SJSA1 (cell line): ENCODE data around the gene VASH1. TPM values are rescaled to one million over a fixed set of nuclear protein-coding genes. Genes with fewer than 3 reads are reported as not detected.
"Not testable (repeated sequence)": the region's sequence is repeated elsewhere in the genome, so short reads cannot be mapped to it uniquely, and the experiment has no call there.

Experiments used
- DNase-seq, 2 experiments: peaks; one replicate each; pipeline ENCODE4 v3.0.0-alpha.2; 2015 to 2020; ENCODE audit warnings: low spot score in 2 of 2, low read depth in 1 of 2
- H3K27ac ChIP-seq: fragments of 250-450 bp; sonication (Bioruptor Pico); 2 replicates; pipeline ENCODE4 v1.5.1; 2020; ENCODE audit warnings: mild to moderate bottlenecking, moderate library complexity
- H3K27me3 ChIP-seq: fragments of 250-450 bp; sonication (Bioruptor Pico); replicated peaks from 2 replicates; pipeline ENCODE4 v1.5.1; 2020; ENCODE audit warnings: mild to moderate bottlenecking, moderate library complexity
- H3K36me3 ChIP-seq: fragments of 250-450 bp; sonication (Bioruptor Pico); 2 replicates; pipeline ENCODE4 v1.5.1; 2020; ENCODE audit warnings: mild to moderate bottlenecking
- H3K4me1 ChIP-seq: fragments of 250-450 bp; sonication (Bioruptor Pico); replicated peaks from 2 replicates; pipeline ENCODE4 v1.6.1; 2021; ENCODE audit warnings: mild to moderate bottlenecking
- H3K4me3 ChIP-seq: fragments of 250-450 bp; sonication (Bioruptor Pico); 2 replicates; pipeline ENCODE4 v1.5.1; 2020; ENCODE audit warnings: mild to moderate bottlenecking
- H3K9me3 ChIP-seq: fragments of 250-450 bp; sonication (Bioruptor Pico); replicated peaks from 2 replicates; pipeline ENCODE4 v1.5.1; 2020; ENCODE audit warnings: mild to moderate bottlenecking
- total RNA-seq: library from RNA; depleted of rRNA; stranded (reverse); fragments of >200 nt; shearing (Covaris generic); gene quantifications from 2 replicates; pipeline ENCODE4 v1.2.3, GENCODE V29; 2014; rRNA removed

Gene VASH1
- total RNA-seq = 0.13 TPM in 1 of 2 replicates, not detected in the other

GRCh38 chr14:76761136-76761959, at the start of gene VASH1:
Gene VASH1 (plus strand): TSS chr14:76761468. CDS start chr14:76762822, 1,354 bp downstream.
- no peaks in the 10 kb centered on the region for H3K9me3 ChIP-seq
- H3K27me3 ChIP-seq = peaks cover 18% of the 10 kb centered on the region
- H3K36me3 ChIP-seq = no peaks in the 10 kb centered on the region
- H3K4me1 ChIP-seq = peaks cover 15% of the 10 kb centered on the region
- H3K4me3 ChIP-seq = peak within 1 kb of the TSS; percentile 62
- no peak within 1 kb of the TSS for H3K27ac ChIP-seq
- peak; percentile 60 to 66 for DNase-seq

- Histone ChIP-seq H3K4me3 (no peak overlapping the region), H3K9me3 (no peaks in the 10 kb centered on the region), H3K4me1 (no peaks in the 10 kb centered on the region), H3K27ac (no peak overlapping the region), H3K36me3 (no peaks in the 10 kb centered on the region), H3K27me3 (peaks cover 10% of the 10 kb centered on the region; the same call in 1 of the 2 replicates)
- DNase-seq = no peak
These were observed 48.1 kb upstream of the VASH1 start for GRCh38 chr14:76713121-76713520.

DNA sequence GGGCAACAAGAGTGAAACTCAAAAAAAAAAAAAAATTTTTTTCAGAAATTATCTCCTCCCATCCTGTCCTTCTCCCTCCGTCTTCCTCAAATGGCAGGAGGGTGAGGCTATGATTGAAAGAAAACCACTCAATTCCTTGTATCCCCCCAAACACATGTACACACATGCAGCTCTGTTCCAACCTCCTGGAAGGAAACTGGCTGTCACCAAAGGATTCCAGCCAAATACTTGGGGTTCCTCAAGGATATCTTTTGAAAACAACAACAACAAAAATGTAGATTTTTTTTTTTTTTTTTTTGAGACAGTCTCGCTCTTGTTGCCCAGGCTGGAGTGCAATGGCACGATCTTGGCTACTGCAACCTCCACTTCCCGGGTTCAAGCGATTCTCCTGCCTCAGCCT, 46.8 kb upstream of the VASH1 start:
- DNase-seq = no peak
- H3K9me3 ChIP-seq = no peaks in the 10 kb centered on the region
- no peaks in the 10 kb centered on the region for H3K4me1 ChIP-seq

GRCh38 chr14:76715101-76715500, 46.2 kb upstream of the VASH1 start:
- Histone ChIP-seq H3K4me3 (no peak overlapping the region), H3K27ac (no peak overlapping the region), H3K4me1 (no peaks in the 10 kb centered on the region), H3K9me3 (no peaks in the 10 kb centered on the region), H3K27me3 (peaks cover 10% of the 10 kb centered on the region; the same call in 1 of the 2 replicates), H3K36me3 (no peaks in the 10 kb centered on the region)
- DNase-seq = no peak

More for the DNA sequence above, 46.8 kb upstream of the VASH1 start:
- Histone ChIP-seq H3K27ac (no peak overlapping the region), H3K4me3 (no peak overlapping the region), H3K27me3 (peaks cover 10% of the 10 kb centered on the region; the same call in 1 of the 2 replicates), H3K36me3 (no peaks in the 10 kb centered on the region)

GRCh38 chr14:76715511-76716081, 45.7 kb upstream of the VASH1 start:
- no peaks in the 10 kb centered on the region for H3K4me1 ChIP-seq
- H3K9me3 ChIP-seq = no peaks in the 10 kb centered on the region
- no peaks in the 10 kb centered on the region for H3K36me3 ChIP-seq
- no peak for DNase-seq
- H3K27ac ChIP-seq = no peak overlapping the region
- no peak overlapping the region for H3K4me3 ChIP-seq
- H3K27me3 ChIP-seq = peaks cover 7% of the 10 kb centered on the region; the same call in 1 of the 2 replicates

GRCh38 chr14:76716285-76716684, 45.0 kb upstream of the VASH1 start:
- Histone ChIP-seq H3K9me3 (no peaks in the 10 kb centered on the region), H3K4me1 (no peaks in the 10 kb centered on the region), H3K36me3 (no peaks in the 10 kb centered on the region), H3K4me3 (no peak overlapping the region), H3K27ac (no peak overlapping the region), H3K27me3 (peaks cover 6% of the 10 kb centered on the region; the same call in 1 of the 2 replicates)
- no peak for DNase-seq

- Histone ChIP-seq H3K9me3 (no peaks in the 10 kb centered on the region), H3K36me3 (no peaks in the 10 kb centered on the region), H3K27me3 (peaks cover 4% of the 10 kb centered on the region; the same call in 1 of the 2 replicates), H3K27ac (no peak overlapping the region), H3K4me3 (no peak overlapping the region), H3K4me1 (no peaks in the 10 kb centered on the region)
- DNase-seq = no peak
These were observed 43.6 kb upstream of the VASH1 start for GRCh38 chr14:76717508-76718290.

GRCh38 chr14:76718306-76719040, 42.8 kb upstream of the VASH1 start:
- Histone ChIP-seq H3K4me3 (no peak overlapping the region), H3K36me3 (no peaks in the 10 kb centered on the region), H3K9me3 (no peaks in the 10 kb centered on the region), H3K4me1 (no peaks in the 10 kb centered on the region), H3K27ac (no peak overlapping the region), H3K27me3 (peaks cover 2% of the 10 kb centered on the region; the same call in 1 of the 2 replicates)
- no peak for DNase-seq

- Histone ChIP-seq H3K27me3 (no peaks in the 10 kb centered on the region; the same call in 1 of the 2 replicates), H3K4me3 (no peak overlapping the region), H3K36me3 (no peaks in the 10 kb centered on the region), H3K27ac (no peak overlapping the region), H3K4me1 (no peaks in the 10 kb centered on the region), H3K9me3 (no peaks in the 10 kb centered on the region)
- DNase-seq = no peak
These were observed 41.6 kb upstream of the VASH1 start for GRCh38 chr14:76719666-76720065.

DNA sequence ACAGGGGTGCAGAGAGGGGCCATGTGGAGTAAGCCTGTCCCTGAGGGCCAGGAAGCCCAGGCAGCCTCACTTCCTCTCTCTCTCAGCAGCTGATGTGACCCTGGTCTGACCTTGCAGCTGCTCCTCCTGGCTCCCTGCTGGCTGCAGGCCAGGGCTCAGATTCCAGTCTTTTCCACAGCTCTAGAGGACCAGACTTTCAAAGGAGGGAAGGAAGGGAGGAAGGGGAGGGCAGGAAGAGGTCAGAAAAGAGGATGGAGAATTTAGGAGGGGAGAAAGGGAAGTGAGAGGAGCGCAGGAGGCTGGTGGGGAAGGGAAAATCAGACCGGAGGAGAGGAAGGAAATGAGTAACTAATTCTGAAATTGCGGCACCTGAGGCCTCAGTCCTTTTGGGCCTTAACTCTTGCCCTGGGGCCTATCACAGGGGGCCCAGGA, 40.9 kb upstream of the VASH1 start:
- Histone ChIP-seq H3K9me3 (no peaks in the 10 kb centered on the region), H3K36me3 (no peaks in the 10 kb centered on the region), H3K27ac (no peak overlapping the region), H3K4me1 (no peaks in the 10 kb centered on the region), H3K4me3 (no peak overlapping the region), H3K27me3 (no peaks in the 10 kb centered on the region; the same call in 1 of the 2 replicates)
- no peak for DNase-seq

- not testable (repeated sequence) for H3K4me3 ChIP-seq, H3K4me1 ChIP-seq, H3K36me3 ChIP-seq, H3K9me3 ChIP-seq, H3K27me3 ChIP-seq, DNase-seq, H3K27ac ChIP-seq
These were observed 39.8 kb upstream of the VASH1 start for GRCh38 chr14:76721506-76721905.

DNA sequence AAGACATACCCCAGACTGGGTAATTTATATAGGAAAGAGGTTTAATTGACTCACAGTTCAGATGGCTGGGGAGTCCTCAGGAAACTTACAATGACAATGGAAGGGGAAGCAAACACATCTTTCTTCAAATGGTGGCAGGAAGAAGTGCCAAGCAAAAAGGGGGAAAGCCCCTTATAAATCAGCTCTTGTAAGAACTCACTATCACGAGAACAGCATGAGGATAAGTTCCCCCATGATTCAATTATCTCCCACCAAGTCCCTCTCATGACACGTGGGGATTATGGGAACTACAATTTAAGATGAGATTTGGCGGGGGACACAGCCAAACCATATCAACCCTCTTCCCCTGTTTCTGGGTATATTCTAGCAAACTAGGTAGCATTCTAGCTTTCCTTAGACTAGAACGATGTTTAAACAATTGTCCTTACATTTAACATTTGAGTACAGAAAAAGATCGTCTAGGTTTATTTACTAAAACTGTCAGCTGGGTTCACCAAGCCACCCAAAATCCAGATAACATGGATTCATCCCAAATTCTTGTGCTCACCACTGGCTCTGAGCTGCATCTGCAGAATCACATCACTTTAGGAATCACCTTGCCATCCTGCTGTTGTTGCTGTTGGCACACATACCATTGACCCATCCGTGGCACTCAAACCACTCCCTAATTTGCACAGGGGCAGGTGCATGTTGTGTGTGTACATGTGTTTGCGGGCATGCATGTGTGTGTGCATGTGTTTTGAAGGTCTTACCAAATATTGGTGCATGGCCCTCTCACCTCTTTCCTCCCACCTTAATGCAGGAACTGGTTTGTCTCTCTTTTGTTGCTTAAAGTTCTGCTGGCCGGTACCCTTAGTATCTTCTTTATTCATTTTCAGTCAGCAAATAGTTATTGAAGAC, 36.4 kb upstream of the VASH1 start:
- Histone ChIP-seq H3K9me3 (no peaks in the 10 kb centered on the region), H3K27ac (no peak overlapping the region)
- DNase-seq = no peak

More for the DNA sequence above, 36.4 kb upstream of the VASH1 start:
- no peak overlapping the region for H3K4me3 ChIP-seq
- no peaks in the 10 kb centered on the region for H3K4me1 ChIP-seq
- no peaks in the 10 kb centered on the region for H3K36me3 ChIP-seq
- 0 out of 2 replicates have a peak, but pooled peaks cover 3% of the 10 kb centered on the region for H3K27me3 ChIP-seq
